CD4-positive, alpha-beta T cell treated with Interleukin-17A for 4 hours (primary cell): Measurements from ENCODE around the gene MICALL2.

ENCODE experiments used
- DNase-seq: peaks from one replicate; pipeline ENCODE4 v3.0.0-alpha.2; 2020; ENCODE audit warnings: mixed read lengths

MICALL2 gene

GRCh38 chr7:1466524-1467271 lies 7.4 kb upstream of the MICALL2 start:
- no peak for DNase-seq

DNA sequence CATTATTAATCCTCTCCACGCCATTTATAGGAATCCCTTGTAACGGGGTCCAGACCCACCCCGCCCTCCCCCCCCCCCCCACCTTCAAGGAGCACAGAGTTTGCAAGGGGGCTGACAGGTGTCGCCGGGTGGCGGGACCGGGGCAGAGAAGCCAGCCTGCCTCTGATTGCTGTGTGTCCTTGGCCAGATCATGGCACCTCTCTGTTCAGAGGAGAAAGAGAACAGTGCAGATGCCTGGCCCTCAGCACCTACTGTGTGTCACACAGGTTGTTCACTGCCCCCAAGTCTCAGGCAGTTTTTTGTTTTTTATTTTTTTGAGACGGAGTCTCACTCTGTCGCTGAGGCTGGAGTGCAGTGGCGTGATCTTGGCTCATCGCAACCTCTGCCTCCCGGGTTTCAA lies 5.4 kb upstream of the MICALL2 start:
- DNase-seq: no peak

DNA sequence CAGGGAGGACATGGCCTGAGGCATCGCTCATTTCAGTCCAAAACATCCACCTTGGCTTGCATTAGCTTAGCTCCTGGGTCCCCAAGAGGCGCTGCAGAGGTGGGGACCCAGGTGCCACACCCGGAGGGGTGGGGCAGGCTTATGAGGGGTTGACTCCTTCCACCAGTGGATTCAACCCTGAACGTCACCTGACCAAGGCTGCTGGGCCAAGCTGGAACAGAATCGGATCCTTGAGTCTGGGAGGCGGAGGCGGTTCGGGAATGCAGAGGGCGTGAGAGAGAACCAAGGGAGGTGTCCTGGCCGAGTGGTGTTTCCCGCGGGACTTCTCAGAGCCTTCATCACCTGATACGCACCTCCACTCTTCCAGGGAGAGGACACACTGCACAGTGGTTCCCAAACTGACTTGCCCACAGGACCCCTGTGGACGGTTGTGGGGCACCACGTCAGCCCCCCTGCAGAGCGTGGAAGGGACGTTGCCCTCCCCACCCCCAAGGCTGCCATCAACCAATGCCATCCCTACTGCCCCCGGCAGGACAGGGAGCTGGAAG lies 4.5 kb upstream of the MICALL2 start:
- no peak for DNase-seq

DNA sequence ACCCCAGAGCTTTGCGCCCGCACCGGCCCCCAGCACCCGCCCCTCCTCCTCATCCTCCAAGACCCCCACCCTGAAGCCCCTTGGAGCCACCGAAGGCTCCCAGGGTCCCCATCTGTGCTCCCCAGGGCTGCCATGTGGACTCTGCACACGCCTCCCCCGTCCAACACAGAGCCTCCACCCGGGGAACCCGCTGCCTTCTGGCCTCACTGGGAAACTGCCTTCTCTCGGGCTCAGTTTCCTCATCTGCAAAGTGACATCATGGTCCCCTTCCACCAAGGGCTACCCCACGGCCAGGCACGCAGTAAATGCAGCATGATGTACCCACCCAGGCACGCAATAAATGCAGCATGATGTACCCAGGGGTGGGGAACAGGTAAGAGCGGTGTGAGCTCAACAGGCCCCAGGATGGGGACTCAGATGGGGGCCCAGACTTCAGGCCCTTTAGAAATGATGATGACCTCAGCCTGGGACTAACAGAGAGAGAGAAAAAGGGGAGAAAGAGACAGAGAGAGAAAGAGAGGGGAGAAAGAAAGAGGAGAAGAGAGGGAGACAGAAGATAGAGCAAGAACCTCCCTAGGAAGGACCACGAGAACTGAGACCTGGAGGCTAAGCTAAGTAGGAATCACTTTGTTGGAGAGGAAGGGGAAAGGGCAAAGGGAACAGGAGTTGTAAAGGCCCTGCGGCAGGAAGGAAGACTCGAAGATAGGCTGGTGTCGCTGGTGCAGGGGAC lies 2.5 kb upstream of the MICALL2 start:
- no peak for DNase-seq

DNA sequence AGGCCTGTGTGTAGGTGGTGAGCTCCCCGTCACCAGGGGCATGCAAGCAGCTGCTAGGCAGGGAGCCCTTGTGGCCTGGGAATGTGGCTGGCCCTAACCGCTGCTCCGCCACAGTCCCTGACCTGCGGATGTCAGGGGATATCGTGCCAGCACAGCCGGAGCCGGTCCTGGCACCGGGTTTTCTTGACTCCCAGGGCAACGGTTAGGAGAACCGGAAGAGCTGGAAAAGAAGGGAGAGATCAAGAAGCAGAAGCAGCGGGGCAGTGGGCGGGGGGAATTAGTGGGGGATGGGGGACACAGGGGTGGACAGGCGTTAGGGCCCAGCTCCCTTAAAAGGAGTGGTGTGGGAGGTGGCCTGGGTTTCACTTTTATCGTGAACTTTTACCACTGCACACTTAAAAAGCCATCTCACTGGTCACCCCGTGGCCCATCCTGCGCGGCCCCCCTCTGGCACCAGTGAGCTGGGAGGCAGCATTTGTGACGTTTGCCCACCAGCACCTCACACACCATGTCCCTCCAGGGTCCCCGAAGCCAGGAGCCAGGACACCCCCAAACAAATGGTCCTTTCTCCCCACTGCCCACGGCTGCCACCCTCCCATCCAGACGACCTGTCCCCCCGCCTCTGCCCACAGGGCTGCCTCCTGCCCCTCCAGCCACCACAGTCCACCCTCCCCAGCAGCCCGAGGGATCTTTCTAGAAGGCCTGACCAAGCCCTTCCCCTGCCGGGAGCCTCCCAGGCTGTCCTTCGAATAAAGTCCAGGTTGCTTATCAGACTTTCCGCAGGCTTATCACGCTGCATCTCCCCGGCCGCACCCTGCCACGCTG lies 1.8 kb upstream of the MICALL2 start:
- DNase-seq: no peak

DNA sequence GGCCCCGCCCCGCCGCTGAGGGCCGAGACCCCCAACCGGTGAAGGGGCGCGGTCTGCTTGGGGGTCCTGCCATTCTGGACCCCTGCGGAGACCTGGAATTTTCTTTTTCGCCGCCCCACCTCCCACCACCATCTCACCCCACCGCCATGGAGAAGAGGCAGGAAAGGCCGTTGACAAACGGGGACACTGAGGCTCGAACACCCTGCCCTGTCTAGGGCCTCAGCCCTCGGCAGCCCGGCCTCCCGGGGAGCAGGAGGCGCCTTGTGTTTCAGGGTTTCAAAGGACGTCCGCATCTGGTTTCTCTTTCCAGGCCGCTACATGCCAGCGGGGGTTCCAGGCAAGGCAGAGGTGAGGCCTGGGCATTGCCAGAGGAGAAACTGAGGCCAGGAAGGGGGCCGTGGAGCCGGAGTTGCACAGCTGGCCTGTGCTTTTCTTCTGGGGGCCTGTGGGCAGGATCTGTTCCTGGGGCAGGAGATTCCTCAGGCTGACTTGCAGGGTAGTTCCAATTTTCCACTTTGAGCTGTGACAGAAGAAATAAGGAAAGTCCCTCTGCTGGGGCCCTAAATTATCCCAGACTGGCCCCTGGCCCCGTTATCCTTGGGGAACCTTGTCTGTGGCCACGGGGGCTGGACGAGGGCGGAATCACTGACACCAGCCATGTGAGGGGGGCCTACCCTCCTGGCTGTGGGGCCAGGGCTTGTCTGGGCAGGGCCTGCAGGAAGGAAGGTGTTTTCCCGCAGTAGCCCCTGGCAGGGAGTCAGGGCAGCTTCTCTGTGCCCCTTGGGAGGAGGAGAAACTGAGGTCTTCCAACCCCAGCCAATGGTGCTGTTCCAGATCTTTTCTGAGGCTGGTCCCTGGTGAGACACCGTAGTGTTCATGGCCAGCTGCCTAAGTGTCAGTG lies 900 bp upstream of the MICALL2 start:
- DNase-seq: no peak

DNA sequence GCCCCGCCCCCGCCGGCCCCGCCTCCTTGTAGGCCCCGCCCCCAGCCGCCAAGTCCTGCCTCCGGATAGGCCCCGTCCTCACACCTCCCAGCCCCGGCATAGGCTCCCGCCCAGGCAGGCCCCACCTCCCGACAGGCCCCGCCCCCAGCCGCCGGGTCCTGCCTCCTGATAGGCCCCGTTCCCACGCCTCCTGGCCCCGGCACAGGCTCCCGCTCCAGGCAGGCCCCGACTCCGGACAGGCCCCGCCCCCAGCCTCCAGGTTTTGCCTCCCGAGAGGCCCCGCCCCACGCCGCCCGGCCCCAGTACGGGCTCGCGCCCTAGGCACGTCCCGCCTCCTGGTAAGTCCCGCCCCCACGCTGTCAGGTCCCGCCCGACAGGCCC lies 232 bp upstream of the MICALL2 start:
- DNase-seq: peak; percentile 99

DNA sequence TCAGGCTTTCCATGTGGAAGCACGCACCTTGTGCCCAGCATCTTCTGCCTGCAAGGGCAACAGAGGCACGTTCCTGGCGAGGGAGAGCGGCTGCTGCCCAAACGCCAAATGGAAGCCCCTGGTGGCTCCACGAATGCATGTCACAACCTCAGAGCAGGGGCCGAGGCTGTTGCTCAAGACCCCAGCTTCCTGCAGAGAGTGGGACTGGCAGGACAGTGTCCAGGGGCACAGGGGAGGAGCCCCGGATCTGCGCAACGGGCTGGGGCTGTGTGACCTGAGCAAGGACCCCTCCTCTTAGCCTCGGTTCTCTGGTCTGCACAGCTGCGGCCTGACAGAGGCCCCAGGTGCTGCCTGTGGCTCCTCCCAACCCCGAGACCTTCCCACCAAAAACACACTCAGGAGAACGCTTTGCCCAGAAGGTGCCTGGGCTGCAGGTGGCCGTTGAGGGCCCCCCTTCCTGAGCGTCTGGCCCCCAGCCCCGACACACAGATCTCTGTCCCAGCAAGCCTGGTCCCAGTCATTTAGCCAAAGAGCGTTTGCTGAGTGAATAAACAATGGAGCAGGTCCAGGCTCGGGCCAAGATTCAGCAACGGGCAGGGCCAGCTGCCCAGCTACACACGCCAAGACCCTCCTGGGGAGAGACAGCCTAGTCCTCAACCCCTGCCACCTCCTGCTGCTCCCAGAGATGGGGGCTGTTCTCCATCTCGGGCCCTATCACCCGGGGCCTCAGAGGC lies 1.2 kb downstream of the MICALL2 start:
- DNase-seq: no peak

- no peak for DNase-seq
Observed at GRCh38 chr7:1457059-1457948, 2.0 kb downstream of the MICALL2 start.

DNA sequence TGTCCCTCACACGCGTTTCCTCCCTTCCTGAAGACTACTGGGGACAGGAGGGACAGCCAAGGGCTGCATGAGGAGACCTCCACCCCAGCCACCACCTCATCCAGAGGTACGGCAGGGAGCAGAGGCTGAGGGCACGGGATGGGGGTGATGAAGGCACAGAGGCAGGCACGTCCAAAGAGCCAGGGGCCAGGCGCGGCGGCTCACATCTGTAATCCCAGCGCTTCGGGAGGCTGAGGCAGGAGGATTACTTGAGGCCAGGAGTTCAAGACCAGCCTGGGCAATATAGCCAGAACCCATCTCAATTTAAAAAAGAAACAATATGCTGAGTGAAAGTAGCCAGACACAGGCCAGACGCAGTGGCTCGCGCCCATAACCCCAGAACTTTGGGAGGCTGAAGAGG lies 3.3 kb downstream of the MICALL2 start:
- DNase-seq: no peak

GRCh38 chr7:1455241-1455939 lies 3.9 kb downstream of the MICALL2 start:
- no peak for DNase-seq

DNA sequence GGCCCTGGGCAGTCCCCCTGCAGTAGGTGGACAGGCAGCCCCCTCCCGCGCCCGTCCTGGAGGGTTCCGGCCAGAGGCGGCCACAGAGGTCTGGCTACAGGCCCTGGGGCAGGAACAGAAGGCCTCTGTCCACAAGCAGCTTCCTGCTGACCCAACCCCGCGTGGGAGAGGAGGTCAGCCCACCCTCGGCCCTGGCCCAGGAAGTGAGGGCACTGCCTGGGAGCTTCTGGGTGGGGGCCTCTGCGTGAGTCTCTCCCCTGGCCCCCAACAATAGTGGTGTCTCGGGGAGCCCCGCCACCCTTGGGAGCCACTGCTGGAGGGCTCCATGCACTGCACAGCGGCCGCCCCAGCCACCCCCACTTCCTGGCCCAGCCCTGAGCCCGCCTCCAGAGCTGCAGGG lies 4.7 kb downstream of the MICALL2 start:
- no peak for DNase-seq

GRCh38 chr7:1452205-1452604 lies 7.1 kb downstream of the MICALL2 start:
- no peak for DNase-seq

GRCh38 chr7:1450987-1451386 lies 8.3 kb downstream of the MICALL2 start:
- no peak for DNase-seq

GRCh38 chr7:1450431-1450830 lies 8.8 kb downstream of the MICALL2 start:
- DNase-seq: no peak

- no peak for DNase-seq
Observed at GRCh38 chr7:1449951-1450350, 9.3 kb downstream of the MICALL2 start.

- DNase-seq: no peak
Observed at GRCh38 chr7:1449501-1449900, 9.8 kb downstream of the MICALL2 start.

- DNase-seq: no peak
Observed at GRCh38 chr7:1448958-1449357, 10.3 kb downstream of the MICALL2 start.

DNA sequence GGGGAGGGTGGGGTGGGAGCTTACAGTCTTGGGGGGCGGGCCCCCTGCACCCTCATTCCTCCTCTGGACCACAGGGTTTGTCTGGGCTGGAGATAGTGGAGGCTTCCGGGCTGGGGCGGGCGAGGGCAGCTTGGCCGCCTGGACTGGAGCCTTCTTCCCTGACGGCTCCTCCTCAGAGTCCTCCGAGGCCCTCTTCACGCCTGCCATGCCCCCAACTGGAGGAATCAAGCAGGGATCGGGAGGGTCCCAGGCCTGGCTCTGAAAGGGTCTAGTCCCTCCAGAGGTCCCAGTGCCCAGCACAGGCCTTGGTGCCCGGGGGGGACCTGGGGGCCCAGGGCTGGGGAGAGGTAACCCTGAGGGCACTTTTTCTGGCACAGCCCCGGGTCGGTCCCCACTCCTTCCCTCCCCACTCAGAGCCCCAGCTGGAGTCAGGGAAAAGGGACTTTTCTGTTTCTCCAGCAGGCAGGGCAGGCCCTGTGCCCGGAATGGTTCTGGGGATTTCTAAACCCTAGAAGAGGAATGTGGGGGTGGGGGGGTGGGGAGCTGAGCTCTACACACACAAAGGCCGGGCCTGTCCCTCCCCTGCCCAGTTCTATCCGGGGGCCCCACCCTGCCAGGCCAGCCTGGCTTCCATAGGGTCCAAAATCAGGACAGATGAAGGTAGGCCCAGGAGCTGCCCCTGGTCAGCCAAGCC lies 11.6 kb downstream of the MICALL2 start:
- no peak for DNase-seq
